SK-N-SH (cell line): ENCODE results near the gene HOXD10.

Experiments used
- EP300 ChIP-seq, 2 experiments: IDR thresholded peaks; 2 replicates each; pipeline versions ENCODE4 v1.4.0 to v1.6.1; 2012; ENCODE audit warnings: borderline replicate concordance in 1 of 2, low read depth in 1 of 2, low read length in 1 of 2
- FOXJ3 ChIP-seq: sonication (generic); formaldehyde crosslinking; IDR thresholded peaks from 2 replicates; pipeline ENCODE4 v1.5.1; 2020; ENCODE audit warnings: mild to moderate bottlenecking, missing genetic modification reagents
- FOXM1 ChIP-seq: IDR thresholded peaks from 2 replicates; pipeline ENCODE4 v1.4.0; 2012; ENCODE audit warnings: low read depth, mild to moderate bottlenecking
- GATA2 ChIP-seq: sonication (generic); formaldehyde crosslinking; IDR thresholded peaks from 2 replicates; pipeline ENCODE4 v1.5.0; 2020; ENCODE audit warnings: mild to moderate bottlenecking, missing genetic modification reagents
- JUND ChIP-seq: IDR thresholded peaks from 2 replicates; pipeline ENCODE4 v1.4.0; 2012
- MAX ChIP-seq: IDR thresholded peaks from 2 replicates; pipeline ENCODE4 v1.4.0; 2012; ENCODE audit warnings: low read depth
- POLR2AphosphoS5 ChIP-seq: IDR thresholded peaks from 2 replicates; pipeline ENCODE4 v1.6.1; 2012; ENCODE audit warnings: low read depth, low read length
- RFX5 ChIP-seq: IDR thresholded peaks from 2 replicates; pipeline ENCODE4 v1.6.1; 2012; ENCODE audit warnings: mild to moderate bottlenecking, improper control_type of control experiment, low read length
- SIN3A ChIP-seq: IDR thresholded peaks from 2 replicates; pipeline ENCODE4 v1.6.1; 2012; ENCODE audit warnings: low read depth, mild to moderate bottlenecking, low read length, moderate library complexity, borderline replicate concordance
- USF2 ChIP-seq: fragments of 150-350 bp; IDR thresholded peaks from 2 replicates; pipeline ENCODE4 v1.6.1; 2017; ENCODE audit warnings: antibody characterized with exemption, low read length, low read depth, borderline replicate concordance
- YY1 ChIP-seq: IDR thresholded peaks from 2 replicates; pipeline ENCODE4 v1.4.0; 2012; ENCODE audit warnings: low read depth, mild to moderate bottlenecking
- TF ChIP-seq, protein P1 (sequence below): fragments of 200-600 bp; sonication (generic); IDR thresholded peaks from 2 replicates; pipeline ENCODE4 v1.6.1; 2017; ENCODE audit warnings: antibody characterized with exemption, mild to moderate bottlenecking, moderate library complexity

- TF ChIP-seq POLR2AphosphoS5 (no peak), FOXJ3 (no peak), EP300 (IDR thresholded peaks at IDR 0.05; ENCODE audit: borderline replicate concordance in 1 of 2, low read depth in 1 of 2, low read length in 1 of 2) (no peak), USF2 (no peak), SIN3A (no peak), RFX5 (no peak), MAX (no peak), GATA2 (no peak), YY1 (no peak), JUND (no peak), FOXM1 (no peak)
- TF ChIP-seq, protein P1, sequence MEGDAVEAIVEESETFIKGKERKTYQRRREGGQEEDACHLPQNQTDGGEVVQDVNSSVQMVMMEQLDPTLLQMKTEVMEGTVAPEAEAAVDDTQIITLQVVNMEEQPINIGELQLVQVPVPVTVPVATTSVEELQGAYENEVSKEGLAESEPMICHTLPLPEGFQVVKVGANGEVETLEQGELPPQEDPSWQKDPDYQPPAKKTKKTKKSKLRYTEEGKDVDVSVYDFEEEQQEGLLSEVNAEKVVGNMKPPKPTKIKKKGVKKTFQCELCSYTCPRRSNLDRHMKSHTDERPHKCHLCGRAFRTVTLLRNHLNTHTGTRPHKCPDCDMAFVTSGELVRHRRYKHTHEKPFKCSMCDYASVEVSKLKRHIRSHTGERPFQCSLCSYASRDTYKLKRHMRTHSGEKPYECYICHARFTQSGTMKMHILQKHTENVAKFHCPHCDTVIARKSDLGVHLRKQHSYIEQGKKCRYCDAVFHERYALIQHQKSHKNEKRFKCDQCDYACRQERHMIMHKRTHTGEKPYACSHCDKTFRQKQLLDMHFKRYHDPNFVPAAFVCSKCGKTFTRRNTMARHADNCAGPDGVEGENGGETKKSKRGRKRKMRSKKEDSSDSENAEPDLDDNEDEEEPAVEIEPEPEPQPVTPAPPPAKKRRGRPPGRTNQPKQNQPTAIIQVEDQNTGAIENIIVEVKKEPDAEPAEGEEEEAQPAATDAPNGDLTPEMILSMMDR: no peak
Measured at GRCh38 chr2:176109946-176110345, 6.6 kb upstream of the HOXD10 start.
